Epithelial cell of esophagus (primary cell): ENCODE measurements around the gene FAM53A.

ENCODE experiments used
- DNase-seq: peaks from one replicate; pipeline ENCODE4 v3.0.0; 2010; ENCODE audit warnings: low read depth
- H3K4me3 ChIP-seq: 2 replicates; pipeline ENCODE4 v1.5.1; 2011; ENCODE audit warnings: mild to moderate bottlenecking, low read length, control low read depth
- TF ChIP-seq, protein P1 (sequence below): IDR thresholded peaks from 2 replicates; pipeline ENCODE4 v1.5.1; 2011; ENCODE audit warnings: low read depth, mild to moderate bottlenecking, low read length, control low read depth, inconsistent platforms; ENCODE audit not compliant: insufficient read depth; ENCODE audit errors: missing control alignments

Gene FAM53A

DNA sequence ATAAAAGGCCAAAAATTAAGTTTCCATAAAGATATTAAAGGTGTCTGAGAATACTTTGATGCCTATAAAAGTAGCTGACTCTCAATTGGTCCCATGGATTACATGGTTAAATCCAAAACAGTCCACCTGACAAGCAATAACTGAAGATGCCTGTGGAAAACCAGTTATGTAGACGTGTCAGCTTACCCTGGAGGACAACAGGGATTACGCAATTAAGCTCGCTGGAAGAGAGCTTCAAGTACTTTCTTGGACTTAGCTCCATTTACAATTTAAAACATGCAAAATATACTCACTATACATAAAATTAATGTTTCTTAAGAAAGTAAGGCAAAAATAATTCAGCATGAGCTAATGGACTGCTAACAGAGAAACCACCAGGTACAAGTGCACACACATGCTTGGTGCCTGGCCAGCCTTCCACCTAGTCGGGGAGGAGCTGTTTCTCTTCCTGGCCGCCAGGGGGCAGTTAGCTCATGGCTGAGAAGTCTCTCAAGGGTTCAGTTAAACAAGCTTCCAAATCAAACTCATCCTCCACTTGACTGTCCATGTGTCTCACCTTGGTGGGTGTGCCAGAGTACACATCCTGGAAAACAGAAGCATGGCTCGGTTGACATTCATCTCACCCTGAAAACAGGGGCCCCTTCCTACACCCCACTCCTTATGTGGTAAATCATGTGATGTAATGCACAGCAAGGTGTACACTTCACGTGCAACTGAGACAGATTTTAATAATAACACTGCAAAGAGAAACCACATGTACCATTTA, 9.2 kb upstream of the FAM53A start:
- no peak overlapping the region for H3K4me3 ChIP-seq
- peak; percentile 89 for DNase-seq
- TF ChIP-seq, protein P1, sequence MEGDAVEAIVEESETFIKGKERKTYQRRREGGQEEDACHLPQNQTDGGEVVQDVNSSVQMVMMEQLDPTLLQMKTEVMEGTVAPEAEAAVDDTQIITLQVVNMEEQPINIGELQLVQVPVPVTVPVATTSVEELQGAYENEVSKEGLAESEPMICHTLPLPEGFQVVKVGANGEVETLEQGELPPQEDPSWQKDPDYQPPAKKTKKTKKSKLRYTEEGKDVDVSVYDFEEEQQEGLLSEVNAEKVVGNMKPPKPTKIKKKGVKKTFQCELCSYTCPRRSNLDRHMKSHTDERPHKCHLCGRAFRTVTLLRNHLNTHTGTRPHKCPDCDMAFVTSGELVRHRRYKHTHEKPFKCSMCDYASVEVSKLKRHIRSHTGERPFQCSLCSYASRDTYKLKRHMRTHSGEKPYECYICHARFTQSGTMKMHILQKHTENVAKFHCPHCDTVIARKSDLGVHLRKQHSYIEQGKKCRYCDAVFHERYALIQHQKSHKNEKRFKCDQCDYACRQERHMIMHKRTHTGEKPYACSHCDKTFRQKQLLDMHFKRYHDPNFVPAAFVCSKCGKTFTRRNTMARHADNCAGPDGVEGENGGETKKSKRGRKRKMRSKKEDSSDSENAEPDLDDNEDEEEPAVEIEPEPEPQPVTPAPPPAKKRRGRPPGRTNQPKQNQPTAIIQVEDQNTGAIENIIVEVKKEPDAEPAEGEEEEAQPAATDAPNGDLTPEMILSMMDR = peak; percentile 95

- no peak for DNase-seq
- TF ChIP-seq, protein P1 = no peak
- no peak overlapping the region for H3K4me3 ChIP-seq
Observed at GRCh38 chr4:1691737-1692373, 7.7 kb upstream of the FAM53A start.

GRCh38 chr4:1690698-1691097, 6.6 kb upstream of the FAM53A start:
- DNase-seq = no peak
- TF ChIP-seq, protein P1 = no peak
- no peak overlapping the region for H3K4me3 ChIP-seq

DNA sequence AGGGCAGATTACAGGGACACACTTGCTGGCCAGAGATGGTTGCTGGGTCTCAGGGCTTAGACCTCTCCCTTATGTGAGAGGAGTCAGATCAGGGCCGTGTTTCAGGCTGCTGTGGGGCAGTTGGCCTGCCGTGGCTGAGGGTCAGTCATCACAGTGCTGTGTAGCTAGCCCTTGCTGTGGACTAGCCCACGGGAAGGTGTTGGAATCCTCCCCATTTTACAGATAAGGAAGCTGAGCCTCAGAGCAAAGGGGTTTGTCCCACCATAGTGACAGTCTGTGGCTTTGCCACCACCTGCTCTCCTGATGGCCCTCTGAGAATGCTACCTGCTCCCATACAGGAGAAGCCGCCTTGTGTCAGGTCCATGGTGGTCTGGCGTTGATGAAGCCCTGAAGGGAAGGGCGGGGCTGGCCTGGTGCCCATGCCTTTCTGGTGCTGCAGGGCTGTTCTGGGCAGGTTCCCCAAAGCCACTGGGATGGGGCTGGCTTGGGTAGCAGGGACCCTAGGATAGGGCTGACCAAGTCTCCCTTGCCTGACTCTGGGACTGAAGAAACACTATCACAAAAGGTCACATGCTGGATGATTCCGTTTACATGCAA, 2.4 kb upstream of the FAM53A start:
- TF ChIP-seq, protein P1 = no peak
- no peak overlapping the region for H3K4me3 ChIP-seq
- DNase-seq = no peak

GRCh38 chr4:1685235-1686150, 1.4 kb upstream of the FAM53A start:
- H3K4me3 ChIP-seq = peak overlapping the region; percentile 47
- TF ChIP-seq, protein P1 = no peak
- DNase-seq = no peak

- DNase-seq = no peak
- H3K4me3 ChIP-seq = peak overlapping the region; percentile 47
- TF ChIP-seq, protein P1 = no peak
Observed at GRCh38 chr4:1684506-1685234, 557 bp upstream of the FAM53A start.
